NCI-H1105 (cell line): Measurements from ENCODE around the gene G6PC1.
"Not testable (repeated sequence)": the region's sequence is repeated elsewhere in the genome, so short reads cannot be mapped to it uniquely, and the experiment has no call there.

Experiments used
- DNase-seq: peaks from one replicate; lab custom pipeline; 2025; lab: John Stamatoyannopoulos, UW

G6PC1 gene

DNA sequence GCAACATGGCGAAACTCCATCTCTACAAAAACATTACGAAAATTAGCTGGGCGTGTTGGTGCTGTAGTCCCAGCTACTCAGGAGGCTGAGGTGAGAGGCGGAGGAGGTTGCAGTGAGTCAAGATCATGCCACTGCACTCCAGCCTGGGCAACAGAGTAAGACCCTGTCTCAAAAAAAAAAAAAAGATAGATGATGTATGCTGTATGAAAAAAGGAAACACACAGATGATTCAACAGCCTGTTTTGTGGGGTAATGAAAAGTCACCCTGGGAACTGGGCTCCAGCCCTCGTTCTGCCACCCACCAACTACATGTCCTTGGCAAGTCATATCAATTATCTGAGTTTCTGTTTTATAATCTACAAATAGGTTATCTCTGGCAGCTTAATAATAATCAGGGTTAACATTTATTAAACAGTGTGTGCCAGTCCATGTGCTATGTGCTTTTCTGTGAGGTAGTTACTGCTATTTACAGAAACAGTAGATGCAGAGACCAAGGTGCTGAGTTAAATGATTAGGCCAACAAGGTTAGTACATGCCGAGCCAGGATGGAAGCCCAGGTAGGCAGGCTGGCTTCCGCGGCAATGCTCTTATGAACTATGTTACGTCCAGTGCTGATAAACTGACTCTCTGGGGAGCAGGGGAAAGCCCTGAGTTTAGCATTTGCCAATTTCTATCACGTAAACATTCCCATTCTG is 1.1 kb downstream of the G6PC1 start:
- DNase-seq = no peak

DNA sequence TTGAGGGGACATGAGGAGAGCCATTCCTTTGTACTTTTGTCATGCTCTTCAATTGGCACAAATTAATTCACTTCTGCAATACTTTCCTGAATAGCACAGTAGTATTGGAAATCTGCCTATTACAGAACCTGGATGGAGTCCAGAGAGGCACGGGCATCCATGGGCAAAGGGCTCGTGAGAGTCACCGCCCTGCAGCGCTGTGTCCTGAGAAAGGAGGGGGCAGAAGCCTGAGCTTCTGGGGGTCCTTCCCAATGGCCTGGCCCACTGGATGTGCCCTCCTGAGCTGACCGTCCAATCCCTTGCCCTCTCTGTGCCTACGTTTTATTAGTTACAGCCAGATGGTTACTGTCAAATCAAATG is 3.5 kb downstream of the G6PC1 start:
- no peak for DNase-seq

DNA sequence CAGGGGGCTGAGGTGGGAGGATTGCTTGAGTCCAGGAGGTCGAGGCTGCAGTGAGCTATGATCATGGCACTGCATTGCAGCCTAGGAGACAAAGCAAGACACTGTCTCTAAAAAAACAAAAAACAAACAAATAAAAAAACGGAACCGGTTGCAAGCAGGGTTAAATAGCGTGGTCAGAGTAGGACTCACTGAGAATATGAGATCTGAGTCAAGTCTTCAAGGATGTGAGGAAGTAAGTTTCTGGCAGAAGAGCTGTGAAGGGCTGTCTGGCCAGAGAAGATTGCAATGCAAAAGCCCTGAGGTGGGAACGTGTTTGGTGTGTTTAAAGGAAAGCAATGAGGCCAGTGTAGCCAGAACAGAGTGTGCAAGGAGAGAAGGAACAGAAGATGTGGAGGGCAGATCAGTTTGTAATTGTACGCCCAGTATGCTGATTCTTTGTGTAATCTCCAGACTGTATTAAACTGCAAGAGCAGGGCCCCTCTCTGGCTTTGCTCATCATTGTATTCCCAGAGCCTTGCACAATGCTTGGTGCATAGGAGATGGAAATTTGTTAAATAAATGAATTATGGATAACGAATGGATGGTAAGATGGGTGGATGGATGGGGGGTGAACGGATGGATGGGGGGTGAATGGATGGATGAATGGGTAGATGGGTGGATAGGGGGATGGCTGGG is 6.3 kb downstream of the G6PC1 start:
- DNase-seq = no peak

DNA sequence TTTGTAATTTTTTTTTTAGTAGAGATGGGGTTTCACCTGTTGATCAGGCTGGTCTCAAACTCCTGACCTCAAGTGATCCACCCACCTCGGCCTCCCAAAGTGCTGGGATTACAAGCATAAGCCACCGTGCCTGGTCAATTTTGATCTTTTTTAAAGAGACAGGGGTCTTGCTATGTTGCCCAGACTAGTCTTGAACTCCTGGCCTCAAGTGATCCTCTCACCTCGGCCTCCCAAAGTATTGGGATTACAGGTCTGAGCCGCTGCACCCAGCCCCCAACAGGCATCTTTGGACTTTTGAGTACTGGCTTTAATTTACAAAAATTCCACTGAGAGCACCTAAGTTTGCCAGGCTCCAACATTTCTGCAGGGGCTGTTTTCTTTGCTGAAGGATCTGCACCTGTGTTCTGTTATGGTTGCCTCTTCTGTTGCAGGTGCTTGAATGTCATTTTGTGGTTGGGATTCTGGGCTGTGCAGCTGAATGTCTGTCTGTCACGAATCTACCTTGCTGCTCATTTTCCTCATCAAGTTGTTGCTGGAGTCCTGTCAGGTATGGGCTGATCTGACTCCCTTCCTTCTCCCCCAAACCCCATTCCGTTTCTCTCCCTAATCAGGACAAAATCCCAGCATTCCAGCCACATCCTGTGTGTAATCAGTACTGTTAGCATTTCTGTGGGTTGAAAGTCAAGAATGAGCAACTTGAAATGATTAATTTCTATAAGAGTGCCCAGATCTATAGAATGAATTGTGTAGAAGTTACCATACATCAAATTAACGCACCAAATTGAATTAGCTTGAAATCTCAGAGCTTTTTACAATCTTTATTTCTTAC is 8.5 kb downstream of the G6PC1 start:
- DNase-seq = no peak

DNA sequence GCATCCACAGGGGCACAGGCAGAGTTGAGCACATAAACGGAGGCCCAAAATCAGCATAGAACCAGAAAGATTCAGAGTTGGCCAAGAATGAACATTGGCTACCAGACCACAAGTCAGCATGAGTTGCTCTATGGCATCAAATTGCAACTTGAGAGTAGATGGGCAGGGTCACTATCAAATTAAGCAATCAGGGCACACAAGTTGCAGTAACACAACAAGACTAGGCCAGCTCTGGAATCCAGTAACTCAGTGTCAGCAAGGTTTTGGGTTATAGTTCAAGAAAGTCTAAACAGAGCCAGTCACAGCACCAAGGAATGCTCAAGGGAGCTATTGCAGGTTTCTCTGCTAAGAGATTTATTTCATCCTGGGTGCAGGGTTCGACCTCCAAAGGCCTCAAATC is 12.9 kb downstream of the G6PC1 start:
- no peak for DNase-seq

DNA sequence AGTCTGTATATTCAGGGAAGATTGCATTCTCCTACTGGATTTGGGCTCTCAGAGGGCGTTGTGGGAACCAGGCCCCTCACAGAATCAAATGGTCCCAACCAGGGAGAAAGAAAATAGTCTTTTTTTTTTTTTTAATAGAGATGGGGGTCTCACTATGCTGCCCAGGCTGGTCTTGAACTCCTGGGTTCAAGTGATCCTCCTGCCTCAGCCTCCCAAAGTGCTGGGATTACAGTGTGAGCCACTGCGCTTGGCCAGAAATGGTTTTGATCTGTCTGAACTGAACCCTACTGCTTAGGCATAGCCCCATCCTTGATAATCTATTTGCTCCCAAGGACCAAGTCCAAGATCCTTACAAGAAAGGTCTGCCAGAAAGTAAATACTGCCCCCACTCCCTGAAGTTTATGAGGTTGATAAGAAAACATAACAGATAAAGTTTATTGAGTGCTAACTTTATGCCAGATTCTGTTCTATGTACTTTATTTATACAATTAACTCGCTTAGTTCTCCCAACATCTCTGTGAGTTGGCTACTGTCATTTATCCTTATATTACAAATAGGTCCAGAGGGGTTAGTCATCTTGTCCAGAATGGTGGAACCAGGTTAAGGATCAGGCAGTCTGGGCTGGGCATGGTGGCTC is 13.5 kb downstream of the G6PC1 start:
- no peak for DNase-seq

DNA sequence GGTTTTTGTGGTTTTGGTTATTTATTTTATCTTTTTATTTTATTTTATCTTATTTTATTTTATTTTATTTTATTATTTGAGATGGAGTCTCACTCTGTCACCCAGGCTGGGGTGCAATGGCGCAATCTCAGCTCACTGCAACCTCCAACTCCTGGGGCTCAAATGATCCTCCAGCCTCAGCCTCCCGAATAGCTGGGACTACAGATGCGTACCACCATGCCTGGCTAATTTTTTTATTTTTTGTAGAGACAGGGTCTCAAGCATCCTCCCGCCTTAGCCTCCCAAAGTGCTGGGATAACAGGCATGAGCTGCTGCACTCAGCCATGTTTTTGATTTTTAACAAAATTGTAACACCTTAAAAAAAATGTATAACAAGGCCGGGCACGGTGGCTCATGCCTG is 14.7 kb downstream of the G6PC1 start:
- DNase-seq = not testable (repeated sequence)

DNA sequence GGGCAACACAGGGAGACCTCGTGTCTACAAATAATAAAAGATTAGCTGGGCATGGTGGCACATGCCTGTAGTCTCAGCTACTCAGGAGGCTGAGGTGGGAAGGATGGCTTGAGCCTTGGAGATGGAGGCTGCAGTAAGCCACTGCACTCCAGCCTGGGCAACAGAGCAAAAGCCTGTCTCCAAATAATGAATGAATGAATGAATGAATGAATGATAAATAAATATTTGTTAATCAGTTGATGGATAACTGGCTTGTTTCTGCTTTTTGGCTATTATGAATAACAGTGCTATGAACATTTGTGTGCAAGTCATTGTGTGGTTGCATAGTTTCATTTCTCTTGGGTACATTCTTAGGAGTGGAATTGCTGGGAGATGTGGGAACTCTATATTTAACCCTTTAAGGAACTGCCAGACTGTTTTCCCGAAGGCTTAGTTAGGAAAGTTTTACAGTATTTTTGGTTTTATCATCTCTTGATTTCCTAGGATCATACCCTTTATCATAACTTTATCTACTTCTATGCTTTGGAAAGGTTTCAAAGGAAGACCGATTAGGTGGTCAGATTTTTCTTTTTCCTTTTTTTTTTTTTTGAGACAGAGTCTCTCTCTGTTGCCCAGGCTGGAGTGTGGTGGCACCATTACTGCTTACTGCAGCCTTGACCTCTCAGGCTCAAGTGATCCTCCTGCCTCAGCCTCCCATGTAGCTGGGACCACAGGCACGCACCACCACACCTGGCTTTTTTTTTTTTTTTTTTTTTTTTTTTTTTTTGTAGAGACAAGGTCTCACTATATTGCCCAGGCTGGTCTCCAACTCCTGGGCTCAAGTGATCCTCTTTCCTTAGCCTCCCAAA is 16.0 kb downstream of the G6PC1 start:
- DNase-seq = not testable (repeated sequence)

DNA sequence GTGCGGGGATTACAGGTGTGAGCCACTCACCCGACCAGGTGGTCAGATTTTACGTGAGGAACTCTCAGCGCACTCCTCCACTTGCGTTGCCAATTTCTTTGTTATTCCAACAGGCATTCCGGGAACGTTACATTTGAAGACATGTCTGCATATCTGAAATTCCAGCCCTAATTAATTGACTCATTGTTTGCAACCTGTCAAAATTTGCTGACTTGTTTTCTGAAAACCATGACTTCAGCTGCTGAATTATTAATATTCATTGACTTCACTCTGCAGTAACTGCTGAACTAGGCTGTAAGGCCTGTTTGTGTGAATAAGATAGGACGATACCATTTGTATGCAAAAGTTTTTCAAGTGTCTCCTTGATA is 16.6 kb downstream of the G6PC1 start:
- no peak for DNase-seq

DNA sequence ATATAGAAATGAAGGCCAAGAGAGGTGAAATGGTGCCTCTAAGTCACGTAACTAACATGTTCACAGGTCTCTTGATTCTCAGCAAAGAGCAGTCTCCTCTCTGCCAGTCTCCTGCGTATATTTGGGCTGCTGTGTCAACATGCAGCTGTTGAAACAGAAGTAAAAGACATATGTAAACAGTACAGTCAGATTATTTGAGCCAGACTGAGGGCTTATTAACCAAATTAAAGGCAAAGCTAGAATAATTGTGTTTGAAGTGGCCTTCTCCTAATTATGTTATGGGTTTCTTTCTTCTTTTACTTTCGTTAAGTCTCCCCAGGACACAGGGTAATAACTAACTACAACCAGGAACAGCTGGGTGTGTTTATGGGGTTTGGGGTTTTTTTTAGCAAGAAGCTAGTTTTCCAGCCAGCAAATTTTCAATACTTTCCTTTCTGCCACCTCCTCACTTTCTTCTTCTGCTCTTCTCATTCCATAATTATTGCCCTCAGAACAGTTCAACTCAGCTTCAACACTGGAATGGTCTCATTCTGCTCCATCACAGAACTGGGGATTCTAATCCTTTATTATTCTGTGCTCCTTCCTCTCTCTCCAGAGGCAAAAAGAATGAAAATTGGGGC is 18.4 kb downstream of the G6PC1 start:
- DNase-seq = peak; percentile 51

DNA sequence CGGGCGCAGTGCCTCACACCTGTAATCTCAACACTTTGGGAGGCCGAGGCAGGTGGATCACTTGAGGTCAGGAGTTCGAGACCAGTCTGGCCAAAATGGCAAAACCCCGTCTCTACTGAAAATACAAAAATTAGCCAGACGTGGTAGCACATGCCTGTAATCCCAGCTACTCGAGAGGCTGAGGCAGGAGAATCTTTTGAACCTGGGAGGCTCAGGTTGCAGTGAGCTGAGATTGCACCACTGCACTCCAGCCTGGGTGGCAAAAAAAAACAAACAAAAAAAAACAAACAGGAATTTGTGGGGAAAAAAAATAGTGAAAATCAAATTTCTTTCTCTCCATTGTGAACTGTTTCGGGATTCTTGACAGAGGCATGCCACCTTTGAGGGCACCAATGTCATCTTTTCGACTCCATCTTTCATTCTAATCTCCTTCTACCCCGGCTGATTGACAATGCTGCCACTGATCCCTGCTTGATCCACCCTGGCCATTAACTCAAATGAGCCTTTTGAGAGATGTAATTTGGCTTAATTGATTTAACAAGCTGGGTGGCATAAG is 19.0 kb downstream of the G6PC1 start:
- not testable (repeated sequence) for DNase-seq

DNA sequence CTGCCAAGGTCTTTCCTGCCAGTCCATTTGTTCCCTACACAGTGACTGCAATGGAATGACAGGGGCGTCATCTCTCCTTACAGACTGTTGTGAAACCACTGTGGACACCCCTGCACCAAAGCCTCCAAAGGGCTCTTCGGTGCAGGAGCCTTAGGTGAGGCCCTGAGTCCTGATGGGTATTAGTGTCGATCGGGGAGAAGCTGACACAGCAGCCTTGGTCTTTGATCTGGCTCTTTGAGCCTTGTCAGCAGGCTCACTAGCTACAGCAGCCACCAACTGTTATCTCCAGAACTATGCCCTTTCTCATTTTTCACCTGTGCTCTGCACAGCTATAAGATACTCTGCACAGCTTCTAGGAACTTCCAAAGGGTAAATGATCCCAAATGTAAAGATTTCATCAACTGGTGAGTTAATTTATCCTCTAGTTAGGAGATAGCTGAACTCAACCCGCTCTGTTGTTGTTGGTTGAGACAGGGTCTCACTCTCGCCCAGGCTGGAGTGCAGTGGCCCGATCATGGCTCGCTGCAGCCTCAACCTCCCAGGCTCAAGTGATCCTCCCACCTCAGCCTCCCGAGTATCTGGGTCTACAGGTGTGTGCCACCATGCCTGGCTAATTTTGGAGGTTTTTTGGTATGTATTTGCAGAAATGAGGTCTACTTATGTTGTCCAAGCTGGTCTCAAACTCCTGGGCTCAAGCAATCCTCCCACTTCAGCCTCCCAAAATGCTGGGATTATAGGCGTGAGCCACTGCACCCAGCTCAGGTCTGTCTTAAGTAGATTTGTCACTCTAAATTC is 19.7 kb downstream of the G6PC1 start:
- no peak for DNase-seq

DNA sequence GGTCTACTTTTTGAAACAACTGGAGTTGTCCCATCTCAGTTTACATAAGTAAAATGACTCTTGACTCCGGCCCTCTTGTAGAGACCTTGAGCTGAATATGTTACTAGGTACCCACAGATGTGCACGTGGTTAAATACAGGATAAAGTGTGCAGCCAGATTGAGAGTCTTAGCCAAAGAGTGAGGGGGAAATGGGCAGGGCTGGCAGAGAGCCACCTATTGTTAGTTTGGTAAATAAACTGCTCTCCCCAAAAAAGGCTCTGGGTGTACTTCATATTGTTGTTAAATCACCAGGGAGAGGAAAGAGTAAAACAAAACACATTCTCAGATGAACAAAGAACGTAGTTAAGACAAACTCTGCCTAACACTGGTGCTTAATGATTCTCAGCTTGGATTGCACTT is 20.3 kb downstream of the G6PC1 start:
- DNase-seq = no peak

DNA sequence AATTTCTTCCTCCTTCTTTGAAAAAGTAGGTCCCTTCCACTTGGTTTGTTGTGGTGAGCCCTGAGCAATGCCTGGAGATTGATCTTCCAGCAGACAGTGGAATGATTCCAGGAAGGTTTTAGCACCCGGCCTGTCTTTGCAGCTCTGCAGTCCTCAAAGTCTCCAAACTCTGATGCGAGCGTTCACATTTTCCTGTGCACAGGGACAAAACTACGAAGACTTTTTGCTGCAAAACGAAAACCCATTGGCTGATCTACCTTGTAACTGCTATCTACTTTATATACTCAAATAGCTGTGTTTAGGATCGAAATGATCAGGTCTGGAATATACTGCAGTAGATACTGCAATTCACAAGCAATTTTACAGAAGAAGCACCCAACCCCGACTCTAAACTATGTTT is 21.7 kb downstream of the G6PC1 start:
- DNase-seq = no peak

DNA sequence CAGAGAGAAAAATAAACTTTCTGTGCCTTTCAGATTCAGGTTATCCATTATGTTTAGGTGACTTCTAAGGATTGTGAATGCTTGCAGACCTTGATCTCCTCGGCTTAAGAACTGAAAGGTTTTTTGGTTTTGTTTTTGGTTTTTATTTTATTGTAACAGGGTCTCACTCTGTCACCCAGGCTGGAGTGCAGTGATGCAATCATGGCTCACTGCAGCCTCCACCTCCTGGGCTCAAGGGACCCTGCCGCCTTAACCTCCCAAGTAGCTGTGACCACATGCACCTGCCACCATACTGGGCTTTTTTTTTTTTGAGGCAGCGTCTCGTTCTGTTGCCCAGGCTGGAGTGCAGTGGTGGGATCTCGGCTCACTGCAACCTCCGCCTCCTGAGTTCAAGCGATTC is 22.9 kb downstream of the G6PC1 start:
- not testable (repeated sequence) for DNase-seq

DNA sequence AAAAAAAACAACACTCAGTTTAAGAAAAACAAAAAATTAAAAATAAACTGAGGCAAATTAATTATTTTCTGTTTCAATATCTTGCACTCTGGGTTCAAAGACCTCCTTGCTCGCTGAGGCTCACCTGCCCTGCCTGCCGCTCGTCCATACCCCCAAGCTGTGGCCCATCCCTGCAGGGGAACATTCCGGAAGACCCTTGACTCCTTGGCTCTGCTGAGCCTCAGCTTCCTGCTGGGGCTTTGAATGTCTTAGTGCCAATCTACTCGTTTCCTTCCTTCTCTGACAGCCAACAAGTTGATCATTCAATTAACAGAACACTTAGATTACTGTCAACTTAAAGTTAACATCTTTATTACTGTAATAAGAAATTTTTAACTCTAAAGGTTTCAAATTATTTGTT is 24.3 kb downstream of the G6PC1 start:
- DNase-seq = no peak

DNA sequence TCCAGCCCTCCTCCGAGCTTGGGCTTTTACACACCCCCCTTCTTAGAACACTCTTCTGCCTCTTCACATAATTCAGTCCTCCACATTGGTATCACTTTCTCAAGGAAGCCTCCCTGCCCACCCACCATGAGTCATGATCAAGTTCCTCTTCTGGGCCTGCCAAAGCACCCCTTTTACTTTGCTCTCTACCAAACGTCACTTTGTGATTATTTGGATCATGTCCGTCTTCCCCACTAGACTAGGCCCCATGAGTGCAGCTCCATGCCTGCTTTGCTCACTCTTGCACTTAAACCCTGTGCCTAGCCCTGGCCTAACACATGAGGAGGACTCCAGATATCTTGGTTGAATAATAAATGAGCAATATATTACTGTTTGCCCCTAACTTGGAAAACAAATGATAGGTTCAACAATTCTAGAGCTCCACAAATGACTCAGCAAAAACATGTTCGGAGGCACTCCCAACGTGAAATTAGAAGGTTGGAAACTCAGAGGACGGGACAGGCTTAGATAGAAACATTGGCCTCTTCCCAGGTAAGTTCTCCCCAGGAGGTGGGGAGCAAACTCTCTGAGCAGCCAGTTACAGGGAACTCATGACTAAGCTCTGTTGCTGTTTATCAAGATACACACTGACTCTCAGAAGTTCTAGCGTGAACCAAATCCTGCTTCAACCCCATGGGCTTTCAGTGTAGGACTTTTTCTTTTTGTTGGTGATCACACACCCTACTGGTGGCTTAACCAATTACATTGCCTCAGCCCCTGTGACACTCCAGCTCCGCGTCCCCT is 28.3 kb downstream of the G6PC1 start:
- DNase-seq = no peak

DNA sequence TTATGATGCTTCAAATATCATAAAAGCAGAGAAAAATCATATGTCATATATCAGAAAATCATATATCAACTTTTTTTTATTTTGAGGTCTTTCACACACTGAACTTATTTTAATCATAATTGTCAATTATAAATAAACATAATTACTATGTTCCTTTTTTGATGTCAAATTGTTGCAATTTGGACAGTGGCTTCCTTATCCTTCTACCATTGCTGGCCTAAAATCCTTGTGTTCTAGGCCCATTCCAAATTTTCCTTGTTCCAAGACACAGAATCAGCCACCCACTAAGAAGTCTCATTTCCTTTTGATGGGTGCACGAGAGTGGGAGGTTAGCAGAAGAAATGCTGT is 28.9 kb downstream of the G6PC1 start:
- DNase-seq = no peak
